CD14-positive monocyte (primary cell): ENCODE measurements around the gene CLDND2. TPM values are rescaled to one million over a fixed set of nuclear protein-coding genes. Genes with fewer than 3 reads are reported as not detected.

ENCODE experiments used
- DNase-seq, 3 donors: peaks; one replicate each; pipeline ENCODE4 v3.0.0-alpha.2; 2011 to 2022
- H2AFZ ChIP-seq: 2 replicates; pipeline ENCODE4 v1.6.0; 2012; ENCODE audit warnings: mild to moderate bottlenecking, low read depth, low read length, inconsistent platforms; ENCODE audit not compliant: insufficient read depth, poor library complexity, severe bottlenecking
- H3K27ac ChIP-seq, 2 donors: 1 replicate in 1 of 2; 2 replicates in 1 of 2; pipeline ENCODE4 v1.5.1; 2012 to 2013; ENCODE audit warnings: low read length in 2 of 2, control low read depth in 1 of 2, inconsistent platforms in 1 of 2, low read depth in 1 of 2, mild to moderate bottlenecking in 1 of 2
- H3K27me3 ChIP-seq, 2 donors: one replicate each; pipeline versions ENCODE4 v1.6.0 to v1.6.1; 2011 to 2013; ENCODE audit warnings: low read length in 2 of 2; ENCODE audit not compliant: control insufficient read depth in 2 of 2, insufficient read depth in 2 of 2
- H3K36me3 ChIP-seq, 2 donors: replicated peaks in 1 of 2; 1 replicate in 1 of 2; 2 replicates in 1 of 2; pipeline versions ENCODE4 v1.5.1 to v1.6.1; 2012 to 2013; ENCODE audit warnings: low read length in 2 of 2, control low read depth in 1 of 2, inconsistent platforms in 1 of 2, mild to moderate bottlenecking in 1 of 2; ENCODE audit not compliant: insufficient read depth in 2 of 2, control insufficient read depth in 1 of 2
- H3K4me1 ChIP-seq, 2 donors: 1 replicate in 1 of 2; 2 replicates in 1 of 2; pipeline versions ENCODE4 v1.5.1 to v1.6.1; 2012 to 2013; ENCODE audit warnings: low read length in 2 of 2, control low read depth in 1 of 2, inconsistent platforms in 1 of 2, mild to moderate bottlenecking in 1 of 2, moderate library complexity in 1 of 2; ENCODE audit not compliant: insufficient read depth in 2 of 2, control insufficient read depth in 1 of 2
- H3K4me2 ChIP-seq: replicated peaks from 2 replicates; pipeline ENCODE3; 2012; ENCODE audit warnings: low read length, moderate library complexity, mild to moderate bottlenecking; ENCODE audit not compliant: poor library complexity, severe bottlenecking; ENCODE audit errors: extremely low read depth
- H3K4me3 ChIP-seq, 3 experiments: fragments of 200-600 bp in 1 of 3; sonication (generic) in 1 of 3; replicated peaks in 1 of 3; 1 replicate in 2 of 3; 2 replicates in 1 of 3; pipeline ENCODE4 v1.5.1; 2011 to 2013; ENCODE audit warnings: low read length in 3 of 3, mild to moderate bottlenecking in 3 of 3, control low read depth in 2 of 3, low read depth in 2 of 3, inconsistent platforms in 1 of 3, moderate library complexity in 1 of 3
- H3K79me2 ChIP-seq: 2 replicates; pipeline ENCODE4 v1.6.0; 2012; ENCODE audit warnings: mild to moderate bottlenecking, control low read depth, inconsistent platforms, low read length, moderate library complexity; ENCODE audit not compliant: insufficient read depth
- H3K9ac ChIP-seq: 2 replicates; pipeline ENCODE4 v1.6.0; 2017; ENCODE audit warnings: low read length, mild to moderate bottlenecking; ENCODE audit not compliant: insufficient read depth, poor library complexity, severe bottlenecking
- H3K9me3 ChIP-seq, 2 donors: replicated peaks in 1 of 2; 1 replicate in 1 of 2; 2 replicates in 1 of 2; pipeline versions ENCODE4 v1.5.1 to v1.6.1; 2012 to 2013; ENCODE audit warnings: low read length in 2 of 2, control low read depth in 1 of 2; ENCODE audit not compliant: control insufficient read depth in 1 of 2, insufficient read depth in 1 of 2
- H4K20me1 ChIP-seq: 2 replicates; pipeline ENCODE4 v1.6.0; 2012; ENCODE audit warnings: mild to moderate bottlenecking, low read length, control low read depth, moderate library complexity; ENCODE audit not compliant: insufficient read depth
- H3K27ac Mint-ChIP-seq, 7 donors: one replicate each; pipeline ENCODE4 v1.8.0; 2020; ENCODE audit warnings: mild to moderate bottlenecking in 7 of 7, mixed read lengths in 7 of 7, moderate library complexity in 6 of 7, inconsistent platforms in 2 of 7
- H3K27me3 Mint-ChIP-seq, 3 donors: one replicate each; pipeline ENCODE4 v1.8.0; 2021 to 2022; ENCODE audit warnings: low read depth in 3 of 3, mild to moderate bottlenecking in 3 of 3, mixed read lengths in 3 of 3, moderate library complexity in 3 of 3, inconsistent platforms in 1 of 3
- H3K36me3 Mint-ChIP-seq, 2 donors: one replicate each; pipeline ENCODE4 v1.8.0; 2020; ENCODE audit warnings: mixed read lengths in 2 of 2, inconsistent platforms in 1 of 2, mild to moderate bottlenecking in 1 of 2
- H3K4me1 Mint-ChIP-seq: one replicate; pipeline ENCODE4 v1.8.0; 2020; ENCODE audit warnings: mild to moderate bottlenecking, mixed read lengths
- H3K4me3 Mint-ChIP-seq, 2 donors: one replicate each; pipeline ENCODE4 v1.8.0; 2020; ENCODE audit warnings: mild to moderate bottlenecking in 2 of 2, mixed read lengths in 2 of 2, moderate library complexity in 1 of 2
- H3K9me3 Mint-ChIP-seq, 7 donors: one replicate each; pipeline ENCODE4 v1.8.0; 2020 to 2022; ENCODE audit warnings: mixed read lengths in 7 of 7, mild to moderate bottlenecking in 6 of 7, moderate library complexity in 6 of 7, inconsistent platforms in 2 of 7
- CTCF ChIP-seq: fragments of 200-600 bp; IDR thresholded peaks from one replicate; pipeline ENCODE4 v1.8.0; 2022; ENCODE audit warnings: antibody characterized with exemption, mild to moderate bottlenecking
- WGBS: methylation state at CpG from one replicate; pipeline ENCODE4 v1.1.5; 2013; ENCODE audit warnings: missing lambda C conversion rate; ENCODE audit not compliant: insufficient coverage; 5-methylcytosine and 5-hydroxymethylcytosine counted together
- intact Hi-C, 2 donors: fragments of 100-400 bp; cut with micrococcal nuclease; formaldehyde crosslinking; loops; one replicate each; pipeline versions ENCODE4 v1.15.0 to v1.15.1; 2023
- polyA plus RNA-seq, 3 donors: library from polyadenylated mRNA; depleted of rRNA in 1 of 3; unstranded in 2 of 3; stranded (reverse) in 1 of 3; fragments of 300-500 nt in 2 of 3; fragments of >200 nt in 1 of 3; fragmentation: Illumina TruSeq in 2 of 3; gene quantifications; 1 replicate in 2 of 3; 2 replicates in 1 of 3; pipeline ENCODE4 v1.2.3, GENCODE V29; 2012 to 2021

Gene CLDND2
- polyA plus RNA-seq, 3 donors: 0.08 TPM; not detected in 2

DNA sequence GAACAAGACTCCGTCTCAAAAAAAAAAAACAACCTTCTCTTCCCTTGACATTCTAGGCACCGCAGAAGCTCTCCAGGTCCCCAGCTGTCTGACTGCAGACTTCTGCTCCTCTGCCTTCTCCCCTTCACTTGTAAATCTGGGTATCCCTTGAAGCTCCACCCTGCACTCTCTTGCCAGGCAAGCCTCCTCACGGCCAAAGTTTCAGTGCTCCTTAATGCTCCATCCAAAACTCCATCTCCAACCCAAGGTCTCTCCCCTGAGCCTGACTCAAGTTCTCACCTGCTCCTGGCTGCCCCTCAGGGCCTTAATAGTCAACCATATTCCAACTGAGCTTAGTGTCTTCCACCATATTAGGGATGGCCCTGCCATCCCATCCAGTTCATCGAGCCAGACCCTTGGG is 1.4 kb upstream of the CLDND2 start:
- Mint-ChIP-seq H3K9me3 (peaks cover 0 to 1% (median 0%) of the 10 kb centered on the region in 7 donors), H3K4me3 (peak overlapping the region in 1 of 2 donors; percentile 1), H3K36me3 (no peaks in the 10 kb centered on the region), H3K27ac (peak overlapping the region in 2 of 7 donors; percentile 71 to 81), H3K27me3 (peaks cover 0 to 6% (median 0%) of the 10 kb centered on the region in 3 donors), H3K4me1 (peaks cover 72% of the 10 kb centered on the region)
- H3K4me3 ChIP-seq: no peak overlapping the region
- intact Hi-C loops: no loop called here
- no peak overlapping the region for H3K27ac ChIP-seq
- no peak for DNase-seq
- H4K20me1 ChIP-seq: no peaks in the 10 kb centered on the region
- peaks cover 57 to 78% of the 10 kb centered on the region in 2 donors for H3K4me1 ChIP-seq
- no peak overlapping the region for H2AFZ ChIP-seq
- no peaks in the 10 kb centered on the region for H3K9me3 ChIP-seq
- WGBS: 93% methylated on average over 3 of the region's 4 CpGs
- no peaks in the 10 kb centered on the region for H3K36me3 ChIP-seq
- no peaks in the 10 kb centered on the region for H3K27me3 ChIP-seq
- no peak overlapping the region for H3K4me2 ChIP-seq
- no peak for TF ChIP-seq CTCF
- H3K79me2 ChIP-seq: peaks cover 56% of the 10 kb centered on the region
- no peak overlapping the region for H3K9ac ChIP-seq

- Histone ChIP-seq H3K4me1 (peaks cover 51 to 83% of the 10 kb centered on the region in 2 donors), H3K9me3 (no peaks in the 10 kb centered on the region), H2AFZ (peak overlapping the region; percentile 90), H3K27me3 (no peaks in the 10 kb centered on the region), H3K36me3 (no peaks in the 10 kb centered on the region), H3K79me2 (peaks cover 72% of the 10 kb centered on the region), H3K4me2 (peak overlapping the region; percentile 100), H3K9ac (peak overlapping the region; percentile 80), H3K4me3 (peak overlapping the region; percentile 89 to 93 (median 91)), H3K27ac (peak overlapping the region; percentile 92 to 93), H4K20me1 (no peaks in the 10 kb centered on the region)
- Mint-ChIP-seq H3K4me3 (peak overlapping the region; percentile 96 to 99), H3K36me3 (peaks cover 3 to 5% of the 10 kb centered on the region in 2 donors), H3K27ac (peak overlapping the region; percentile 93 to 99 (median 97)), H3K27me3 (peaks cover 0 to 6% (median 0%) of the 10 kb centered on the region in 3 donors), H3K4me1 (peaks cover 71% of the 10 kb centered on the region), H3K9me3 (no peaks in the 10 kb centered on the region)
- intact Hi-C loops: loop anchor here (2.0 to 5.0 kb wide), 2 partner anchors 27 to 40 kb away; no protein-coding TSS in a partner anchor
- TF ChIP-seq CTCF: no peak
- DNase-seq: peak; percentile 94 to 98 (median 95)
- WGBS: under 1% methylated on average over 58 of the region's 64 CpGs
Measured at GRCh38 chr19:51367565-51368365, 1.0 kb downstream of the CLDND2 start.
